ENCODE data around the gene VMP1. TPM values are rescaled to one million over a fixed set of nuclear protein-coding genes. Genes with fewer than 3 reads are reported as not detected.

Gene VMP1
- total RNA-seq, 1 experiment from 2014 or later, result 277 TPM

DNA sequence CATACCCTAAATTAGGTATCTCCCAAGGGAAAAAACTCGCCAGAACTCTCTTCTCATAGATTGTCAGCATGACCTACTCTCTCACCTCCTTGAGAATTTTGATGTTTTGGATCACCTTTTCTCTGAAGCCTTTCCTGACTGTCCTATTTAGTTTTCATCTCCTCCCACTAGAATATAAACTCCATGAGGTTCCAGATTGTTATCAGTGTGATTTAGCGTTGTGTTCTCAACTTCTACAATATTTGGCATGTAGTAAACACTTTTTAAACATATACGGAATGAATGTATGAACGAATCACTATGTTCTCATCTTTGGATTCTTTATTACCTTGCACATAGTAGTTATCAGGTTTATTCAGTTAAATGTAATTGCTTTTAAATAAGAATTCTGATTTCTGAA lies 88.7 kb downstream of the VMP1 start:
- peaks cover 11% of the 10 kb centered on the region for H3K4me1 ChIP-seq
- DNase-seq, result no peak
- H3K27me3 ChIP-seq (replicated peaks; ENCODE audit: control insufficient read depth, insufficient read depth, low read length), result no peaks in the 10 kb centered on the region
- intact Hi-C loops (cut with micrococcal nuclease; ENCODE audit: unreplicated experiment), result loop anchor here (2.0 kb wide), 1 partner anchor 21 kb away; no protein-coding TSS in a partner anchor
- Mint-ChIP-seq H3K4me1 (ENCODE audit: low read depth, unreplicated experiment) (peaks cover 11% of the 10 kb centered on the region), H3K27ac (ENCODE audit: unreplicated experiment) (no peak overlapping the region), H3K4me3 (ENCODE audit: unreplicated experiment) (no peak overlapping the region), H3K9me3 (ENCODE audit: unreplicated experiment) (no peaks in the 10 kb centered on the region), H3K27me3 (ENCODE audit: insufficient read depth, unreplicated experiment) (no peaks in the 10 kb centered on the region), H3K36me3 (ENCODE audit: insufficient read depth, unreplicated experiment) (peaks cover 32% of the 10 kb centered on the region)
- CTCF ChIA-PET, result no interaction called here
- H3K36me3 ChIP-seq (ENCODE audit: control insufficient read depth, insufficient read depth, low read length), result no peaks in the 10 kb centered on the region
- POLR2A ChIA-PET, result no interaction called here
- TF ChIP-seq, protein P1, sequence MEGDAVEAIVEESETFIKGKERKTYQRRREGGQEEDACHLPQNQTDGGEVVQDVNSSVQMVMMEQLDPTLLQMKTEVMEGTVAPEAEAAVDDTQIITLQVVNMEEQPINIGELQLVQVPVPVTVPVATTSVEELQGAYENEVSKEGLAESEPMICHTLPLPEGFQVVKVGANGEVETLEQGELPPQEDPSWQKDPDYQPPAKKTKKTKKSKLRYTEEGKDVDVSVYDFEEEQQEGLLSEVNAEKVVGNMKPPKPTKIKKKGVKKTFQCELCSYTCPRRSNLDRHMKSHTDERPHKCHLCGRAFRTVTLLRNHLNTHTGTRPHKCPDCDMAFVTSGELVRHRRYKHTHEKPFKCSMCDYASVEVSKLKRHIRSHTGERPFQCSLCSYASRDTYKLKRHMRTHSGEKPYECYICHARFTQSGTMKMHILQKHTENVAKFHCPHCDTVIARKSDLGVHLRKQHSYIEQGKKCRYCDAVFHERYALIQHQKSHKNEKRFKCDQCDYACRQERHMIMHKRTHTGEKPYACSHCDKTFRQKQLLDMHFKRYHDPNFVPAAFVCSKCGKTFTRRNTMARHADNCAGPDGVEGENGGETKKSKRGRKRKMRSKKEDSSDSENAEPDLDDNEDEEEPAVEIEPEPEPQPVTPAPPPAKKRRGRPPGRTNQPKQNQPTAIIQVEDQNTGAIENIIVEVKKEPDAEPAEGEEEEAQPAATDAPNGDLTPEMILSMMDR (IDR thresholded peaks at IDR 0.05; ENCODE audit: insufficient read depth in 1 of 2, low read depth in 1 of 2, low read length in 1 of 2, severe bottlenecking in 1 of 2, unreplicated experiment in 1 of 2), result no peak
- BruUV-seq (replicated peaks), result no TSS peak
- H3K9me3 ChIP-seq, result no peaks in the 10 kb centered on the region
- no peak overlapping the region for H3K4me3 ChIP-seq (ENCODE audit: low read depth, low read length)

DNA sequence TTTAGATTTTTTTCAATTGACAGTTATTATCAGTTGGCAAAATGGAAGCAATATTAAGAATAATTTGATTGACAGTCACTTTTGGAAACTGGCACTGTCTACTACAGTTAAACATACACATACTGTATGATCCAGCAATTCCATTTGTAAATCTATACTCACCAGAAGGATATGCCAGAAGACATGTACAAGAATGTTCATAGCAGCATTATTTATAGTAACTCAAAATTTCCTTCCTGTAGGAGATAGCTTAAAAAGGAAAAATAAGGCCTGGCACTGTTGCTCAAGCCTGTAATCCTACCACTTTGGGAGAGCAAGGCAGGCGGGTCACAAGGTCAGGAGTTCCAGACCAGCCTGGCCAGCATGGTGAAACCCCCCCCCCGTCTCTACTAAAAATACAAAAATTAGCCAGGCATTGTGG lies 89.3 kb downstream of the VMP1 start:
- Mint-ChIP-seq H3K36me3 (ENCODE audit: insufficient read depth, unreplicated experiment) (peaks cover 28% of the 10 kb centered on the region), H3K4me3 (ENCODE audit: unreplicated experiment) (no peak overlapping the region), H3K27me3 (ENCODE audit: insufficient read depth, unreplicated experiment) (no peaks in the 10 kb centered on the region), H3K27ac (ENCODE audit: unreplicated experiment) (no peak overlapping the region), H3K9me3 (ENCODE audit: unreplicated experiment) (no peaks in the 10 kb centered on the region), H3K4me1 (ENCODE audit: low read depth, unreplicated experiment) (peaks cover 7% of the 10 kb centered on the region)
- intact Hi-C loops (cut with micrococcal nuclease; ENCODE audit: unreplicated experiment), result loop anchor here (2.0 kb wide), 1 partner anchor 22 kb away; no protein-coding TSS in a partner anchor
- CTCF ChIA-PET, result no interaction called here
- DNase-seq, result no peak
- TF ChIP-seq, protein P1 (IDR thresholded peaks at IDR 0.05; ENCODE audit: insufficient read depth in 1 of 2, low read depth in 1 of 2, low read length in 1 of 2, severe bottlenecking in 1 of 2, unreplicated experiment in 1 of 2), result no peak
- Histone ChIP-seq H3K9me3 (no peaks in the 10 kb centered on the region), H3K4me3 (ENCODE audit: low read depth, low read length) (no peak overlapping the region), H3K27me3 (replicated peaks; ENCODE audit: control insufficient read depth, insufficient read depth, low read length) (no peaks in the 10 kb centered on the region), H3K36me3 (ENCODE audit: control insufficient read depth, insufficient read depth, low read length) (no peaks in the 10 kb centered on the region), H3K4me1 (peaks cover 8% of the 10 kb centered on the region)
- POLR2A ChIA-PET, result no interaction called here
- BruUV-seq (replicated peaks), result no TSS peak

DNA sequence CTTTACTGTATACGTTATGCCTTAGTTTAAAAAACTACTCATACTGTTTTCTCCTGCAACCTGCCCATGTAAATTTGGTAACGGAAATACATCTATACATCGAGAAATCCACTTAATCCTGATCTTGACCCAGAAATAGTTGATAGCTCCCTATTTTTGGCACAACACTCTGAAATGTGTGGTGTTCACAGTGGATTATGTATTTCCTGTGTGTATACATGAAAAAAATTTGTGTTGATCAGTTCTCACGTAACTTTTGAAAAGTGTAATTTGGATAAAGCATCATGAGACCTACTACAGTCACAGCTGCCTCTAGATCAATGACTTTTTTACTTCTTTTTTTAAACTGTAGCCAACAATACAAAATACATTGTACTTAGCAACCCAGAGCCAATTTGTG lies 90.7 kb downstream of the VMP1 start:
- Mint-ChIP-seq H3K36me3 (ENCODE audit: insufficient read depth, unreplicated experiment) (peaks cover 25% of the 10 kb centered on the region), H3K27ac (ENCODE audit: unreplicated experiment) (no peak overlapping the region), H3K27me3 (ENCODE audit: insufficient read depth, unreplicated experiment) (no peaks in the 10 kb centered on the region), H3K4me1 (ENCODE audit: low read depth, unreplicated experiment) (peaks cover under 1% of the 10 kb centered on the region), H3K4me3 (ENCODE audit: unreplicated experiment) (no peak overlapping the region), H3K9me3 (ENCODE audit: unreplicated experiment) (no peaks in the 10 kb centered on the region)
- TF ChIP-seq, protein P1 (IDR thresholded peaks at IDR 0.05; ENCODE audit: insufficient read depth in 1 of 2, low read depth in 1 of 2, low read length in 1 of 2, severe bottlenecking in 1 of 2, unreplicated experiment in 1 of 2), result no peak
- intact Hi-C loops (cut with micrococcal nuclease; ENCODE audit: unreplicated experiment), result no loop called here
- H3K36me3 ChIP-seq (ENCODE audit: control insufficient read depth, insufficient read depth, low read length), result no peaks in the 10 kb centered on the region
- no peaks in the 10 kb centered on the region for H3K9me3 ChIP-seq
- DNase-seq, result no peak
- POLR2A ChIA-PET, result interaction anchor here (0.6 kb wide), 1 partner anchor 25 kb away, joined by 4 read pairs; no protein-coding TSS in a partner anchor
- H3K4me3 ChIP-seq (ENCODE audit: low read depth, low read length), result no peak overlapping the region
- H3K27me3 ChIP-seq (replicated peaks; ENCODE audit: control insufficient read depth, insufficient read depth, low read length), result no peaks in the 10 kb centered on the region
- BruUV-seq (replicated peaks), result no TSS peak
- CTCF ChIA-PET, result no interaction called here
- peaks cover 8% of the 10 kb centered on the region; the same call in 1 of the 2 replicates for H3K4me1 ChIP-seq
